OCI-LY7 (cell line): ENCODE results near the gene SERPINA3. TPM values are rescaled to one million over a fixed set of nuclear protein-coding genes. Genes with fewer than 3 reads are reported as not detected.

Experiments
- BruUV-seq: library from RNA; stranded (reverse); fragments of 400-500 nt; replicated peaks from 2 replicates; lab custom pipeline; 2021; lab: Mats Ljungman, UMichigan
- CTCF ChIA-PET: fragments of 300-600 bp; sonication (Branson Sonifier 250); formaldehyde crosslinking; loops from one replicate; lab custom pipeline; 2022; ENCODE audit warnings: antibody characterized with exemption; ENCODE audit not compliant: unreplicated experiment; lab: Charles Lee
- POLR2A ChIA-PET: fragments of 300-600 bp; sonication (Branson Sonifier 250); formaldehyde crosslinking; loops from one replicate; lab custom pipeline; 2022; ENCODE audit warnings: antibody characterized with exemption; lab: Charles Lee
- DNase-seq: peaks from one replicate; pipeline ENCODE4 v3.0.0-alpha.2; 2015; ENCODE audit warnings: low spot score
- H2AFZ ChIP-seq: fragments of 200-600 bp; sonication (generic), shearing (Covaris generic); 2 replicates; pipeline ENCODE4 v1.6.1; 2014; ENCODE audit warnings: mild to moderate bottlenecking, antibody characterized with exemption, low read length, moderate library complexity
- H3K27ac ChIP-seq: fragments of 200-600 bp; sonication (generic); 2 replicates; pipeline ENCODE4 v1.5.1; 2014; ENCODE audit warnings: mixed run types, low read depth, mild to moderate bottlenecking, moderate library complexity, low read length, inconsistent platforms; ENCODE audit not compliant: poor library complexity, severe bottlenecking
- H3K36me3 ChIP-seq: fragments of 200-600 bp; sonication (generic); 2 replicates; pipeline ENCODE4 v1.6.1; 2014; ENCODE audit warnings: mild to moderate bottlenecking, antibody characterized with exemption, low read length, moderate library complexity, mixed read lengths; ENCODE audit not compliant: insufficient read depth
- H3K4me1 ChIP-seq: fragments of 200-600 bp; sonication (generic); 2 replicates; pipeline ENCODE4 v1.5.1; 2014; ENCODE audit warnings: mild to moderate bottlenecking, low read length; ENCODE audit not compliant: insufficient read depth, poor library complexity, severe bottlenecking
- H3K4me2 ChIP-seq: fragments of 200-600 bp; sonication (generic); 2 replicates; pipeline ENCODE4 v1.6.1; 2014; ENCODE audit warnings: mild to moderate bottlenecking, low read length
- H3K4me3 ChIP-seq: fragments of 200-600 bp; sonication (generic); 2 replicates; pipeline ENCODE4 v1.5.1; 2014; ENCODE audit warnings: mild to moderate bottlenecking, low read depth, low read length; ENCODE audit not compliant: poor library complexity, severe bottlenecking
- H3K79me2 ChIP-seq: fragments of 200-600 bp; sonication (generic); 2 replicates; pipeline ENCODE4 v1.6.1; 2016; ENCODE audit warnings: low read depth, mild to moderate bottlenecking, low read length, moderate library complexity, mixed read lengths; ENCODE audit not compliant: insufficient read depth
- H3K9me2 ChIP-seq: fragments of 200-600 bp; sonication (generic); 2 replicates; pipeline ENCODE4 v1.6.1; 2016; ENCODE audit warnings: mild to moderate bottlenecking, low read length, mixed read lengths; ENCODE audit not compliant: insufficient read depth
- H3K9me3 ChIP-seq: fragments of 200-600 bp; sonication (generic); 2 replicates; pipeline ENCODE4 v1.6.1; 2014; ENCODE audit warnings: mild to moderate bottlenecking, mixed run types, low read length, mixed read lengths
- H4K20me1 ChIP-seq: fragments of 200-600 bp; sonication (generic); 2 replicates; pipeline ENCODE4 v1.6.1; 2014; ENCODE audit warnings: mild to moderate bottlenecking, antibody characterized with exemption, low read length, moderate library complexity, mixed read lengths; ENCODE audit not compliant: insufficient read depth
- EZH2phosphoT487 ChIP-seq: fragments of 200-600 bp; sonication (generic); IDR thresholded peaks from 2 replicates; pipeline ENCODE4 v1.6.1; 2018; ENCODE audit warnings: low read depth, borderline replicate concordance, mild to moderate bottlenecking, mixed run types, antibody characterized with exemption, low read length, moderate library complexity, mixed read lengths
- intact Hi-C: fragments of 100-400 bp; cut with micrococcal nuclease; formaldehyde crosslinking; loops from one replicate; pipeline ENCODE4 v1.10.0; 2022; ENCODE audit not compliant: unreplicated experiment
- total RNA-seq, 2 experiments: library from RNA; depleted of rRNA in 1 of 2; stranded (reverse); fragments of >200 nt in 1 of 2; shearing (Covaris generic) in 1 of 2; gene quantifications; 2 replicates each; pipeline ENCODE4 v1.2.3, GENCODE V29; 2014 to 2022
- TF ChIP-seq, protein P1 (sequence below): fragments of 200-600 bp; sonication (generic); conservative IDR thresholded peaks from 2 replicates; pipeline ENCODE4 v1.5.1; 2014; ENCODE audit warnings: mild to moderate bottlenecking, antibody characterized with exemption, low read length, moderate library complexity, mixed read lengths

SERPINA3 gene
- total RNA-seq, 2 experiments from 2014 or later: not detected

DNA sequence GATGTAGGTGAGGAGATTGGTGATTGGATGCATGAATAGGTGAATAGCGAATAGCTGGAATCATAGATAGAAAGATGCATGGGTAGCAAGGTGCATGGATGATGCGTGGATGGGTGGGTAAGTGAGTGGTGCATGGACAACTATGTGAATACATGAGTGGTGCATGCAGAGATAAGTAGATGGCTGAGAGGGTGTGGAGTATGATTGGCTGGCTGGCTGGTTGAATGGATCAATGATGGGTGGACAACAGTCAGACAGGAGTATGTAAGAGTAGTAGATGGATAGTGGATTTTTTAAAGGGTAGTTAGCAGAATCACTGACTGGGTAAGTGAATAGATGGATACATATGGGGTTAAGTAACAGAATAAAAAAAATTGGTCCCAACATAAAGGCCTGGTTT is 33.9 kb downstream of the SERPINA3 start:
- no peaks in the 10 kb centered on the region for H3K9me2 ChIP-seq
- H3K4me3 ChIP-seq: no peak overlapping the region
- H3K79me2 ChIP-seq: no peaks in the 10 kb centered on the region
- POLR2A ChIA-PET: no interaction called here
- CTCF ChIA-PET: no interaction called here
- H4K20me1 ChIP-seq: no peaks in the 10 kb centered on the region
- no peak overlapping the region for H3K27ac ChIP-seq
- H3K4me2 ChIP-seq: no peak overlapping the region
- H3K9me3 ChIP-seq: no peaks in the 10 kb centered on the region
- H2AFZ ChIP-seq: no peak overlapping the region
- no peaks in the 10 kb centered on the region for H3K36me3 ChIP-seq
- no peaks in the 10 kb centered on the region for H3K4me1 ChIP-seq
- TF ChIP-seq, protein P1, sequence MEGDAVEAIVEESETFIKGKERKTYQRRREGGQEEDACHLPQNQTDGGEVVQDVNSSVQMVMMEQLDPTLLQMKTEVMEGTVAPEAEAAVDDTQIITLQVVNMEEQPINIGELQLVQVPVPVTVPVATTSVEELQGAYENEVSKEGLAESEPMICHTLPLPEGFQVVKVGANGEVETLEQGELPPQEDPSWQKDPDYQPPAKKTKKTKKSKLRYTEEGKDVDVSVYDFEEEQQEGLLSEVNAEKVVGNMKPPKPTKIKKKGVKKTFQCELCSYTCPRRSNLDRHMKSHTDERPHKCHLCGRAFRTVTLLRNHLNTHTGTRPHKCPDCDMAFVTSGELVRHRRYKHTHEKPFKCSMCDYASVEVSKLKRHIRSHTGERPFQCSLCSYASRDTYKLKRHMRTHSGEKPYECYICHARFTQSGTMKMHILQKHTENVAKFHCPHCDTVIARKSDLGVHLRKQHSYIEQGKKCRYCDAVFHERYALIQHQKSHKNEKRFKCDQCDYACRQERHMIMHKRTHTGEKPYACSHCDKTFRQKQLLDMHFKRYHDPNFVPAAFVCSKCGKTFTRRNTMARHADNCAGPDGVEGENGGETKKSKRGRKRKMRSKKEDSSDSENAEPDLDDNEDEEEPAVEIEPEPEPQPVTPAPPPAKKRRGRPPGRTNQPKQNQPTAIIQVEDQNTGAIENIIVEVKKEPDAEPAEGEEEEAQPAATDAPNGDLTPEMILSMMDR: no peak
- no peak for TF ChIP-seq EZH2phosphoT487
- BruUV-seq: no TSS peak
- intact Hi-C loops: no loop called here
- DNase-seq: no peak

DNA sequence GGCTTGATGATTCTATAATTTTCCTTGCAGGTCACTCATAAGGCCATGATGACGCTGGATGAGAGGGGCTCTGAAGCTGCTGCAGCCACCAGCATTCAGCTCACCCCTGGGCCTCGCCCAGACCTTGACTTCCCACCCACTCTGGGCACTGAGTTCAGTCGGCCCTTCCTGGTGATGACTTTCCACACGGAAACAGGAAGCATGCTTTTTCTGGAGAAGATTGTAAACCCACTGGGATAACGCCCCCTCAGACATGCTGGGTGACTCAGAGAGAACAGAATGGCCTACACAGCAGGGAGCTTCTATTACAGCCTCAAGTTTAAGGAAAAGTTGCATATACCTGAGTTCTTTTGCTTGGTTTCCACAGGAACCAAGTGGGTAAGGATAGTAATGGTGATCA is 34.3 kb downstream of the SERPINA3 start:
- H2AFZ ChIP-seq: no peak overlapping the region
- no peaks in the 10 kb centered on the region for H3K36me3 ChIP-seq
- POLR2A ChIA-PET: no interaction called here
- H4K20me1 ChIP-seq: no peaks in the 10 kb centered on the region
- no peak overlapping the region for H3K27ac ChIP-seq
- CTCF ChIA-PET: no interaction called here
- no peaks in the 10 kb centered on the region for H3K9me2 ChIP-seq
- H3K4me1 ChIP-seq: no peaks in the 10 kb centered on the region
- intact Hi-C loops: no loop called here
- no peaks in the 10 kb centered on the region for H3K79me2 ChIP-seq
- no peak for TF ChIP-seq EZH2phosphoT487
- TF ChIP-seq, protein P1: no peak
- BruUV-seq: no TSS peak
- no peaks in the 10 kb centered on the region for H3K9me3 ChIP-seq
- H3K4me3 ChIP-seq: no peak overlapping the region
- no peak overlapping the region for H3K4me2 ChIP-seq
- no peak for DNase-seq

DNA sequence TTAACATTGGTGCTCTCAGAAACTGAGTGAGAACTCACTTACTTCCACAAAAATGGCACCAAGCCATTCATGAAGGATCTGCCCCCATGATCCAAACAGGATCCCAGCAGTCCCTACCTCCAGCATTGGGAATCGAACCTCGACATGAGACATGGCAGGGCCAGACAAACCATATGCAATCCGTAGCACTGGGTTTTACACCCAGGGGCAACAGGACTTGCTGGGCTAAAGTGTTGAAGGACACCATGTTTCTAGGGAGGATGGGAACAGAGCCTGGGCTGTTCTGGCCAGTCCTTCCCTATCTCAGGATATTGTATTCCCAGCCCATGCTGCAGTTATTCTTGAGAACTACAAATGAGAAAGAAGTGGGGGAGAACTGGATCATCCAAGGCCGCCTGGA is 36.6 kb downstream of the SERPINA3 start:
- no peaks in the 10 kb centered on the region for H3K36me3 ChIP-seq

More for the DNA sequence above, 36.6 kb downstream of the SERPINA3 start:
- intact Hi-C loops: no loop called here
- no peak for DNase-seq
- ChIA-PET CTCF (no interaction called here), POLR2A (no interaction called here)
- H3K79me2 ChIP-seq: no peaks in the 10 kb centered on the region
- H3K9me2 ChIP-seq: no peaks in the 10 kb centered on the region
- no peak overlapping the region for H3K4me2 ChIP-seq
- no peaks in the 10 kb centered on the region for H4K20me1 ChIP-seq
- TF ChIP-seq, protein P1: no peak
- no peak for TF ChIP-seq EZH2phosphoT487
- no peaks in the 10 kb centered on the region for H3K4me1 ChIP-seq
- no peak overlapping the region for H2AFZ ChIP-seq
- H3K4me3 ChIP-seq: no peak overlapping the region
- no TSS peak for BruUV-seq
- no peak overlapping the region for H3K27ac ChIP-seq
- H3K9me3 ChIP-seq: no peaks in the 10 kb centered on the region
